GM21447 (cell line): ENCODE results near the gene GABRR2.
"Not testable (repeated sequence)": the region's sequence is repeated elsewhere in the genome, so short reads cannot be mapped to it uniquely, and the experiment has no call there.

Source experiments
- ATAC-seq: cut with Tn5 transposase; IDR thresholded peaks from one replicate; pipeline ENCODE4 v1.9.1; 2021; ENCODE audit not compliant: unreplicated experiment

GABRR2 gene

DNA sequence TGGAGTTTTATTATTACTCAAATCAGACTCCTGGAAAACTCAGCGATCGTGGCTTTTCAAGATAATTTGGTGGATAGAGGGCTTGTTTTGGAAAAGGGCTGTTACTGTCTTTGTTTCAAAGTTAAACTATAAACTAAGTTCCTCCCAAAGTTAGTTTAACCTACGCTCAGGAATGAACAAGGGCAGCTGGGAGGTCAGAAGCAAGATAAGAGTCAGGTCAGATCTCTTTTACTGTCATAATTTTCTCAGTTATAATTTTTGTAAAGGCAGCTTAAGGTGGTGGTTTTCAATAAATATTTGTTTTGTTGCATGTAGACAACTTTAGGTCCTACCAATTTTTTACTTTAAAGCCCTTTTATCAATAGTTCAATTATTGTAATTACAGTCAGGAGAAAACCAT, 9.2 kb upstream of the GABRR2 start:
- no peak for ATAC-seq

DNA sequence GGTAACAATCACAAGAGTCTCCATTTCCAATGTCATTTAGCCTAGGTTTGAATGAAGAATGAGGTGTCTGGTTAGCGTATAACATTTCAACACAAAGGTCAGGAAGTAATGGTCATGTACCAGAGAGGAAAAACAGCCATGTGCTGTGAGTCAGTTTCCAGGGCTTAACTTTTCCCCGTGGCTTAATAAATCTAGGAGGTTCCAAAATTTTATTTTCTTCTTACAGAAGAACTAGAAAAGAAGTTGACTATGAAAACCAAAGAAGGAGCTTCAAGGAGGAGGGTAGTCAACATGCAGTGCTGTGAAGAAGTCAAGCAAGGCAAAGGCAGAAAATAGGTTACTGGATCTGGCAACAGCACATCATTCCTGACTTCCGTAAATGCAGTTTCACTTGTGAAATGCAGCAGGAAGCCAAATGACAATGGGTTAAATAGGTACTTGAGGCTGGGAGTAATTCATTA, 8.4 kb upstream of the GABRR2 start:
- ATAC-seq = no peak

GRCh38 chr6:89321131-89321970, 6.3 kb upstream of the GABRR2 start:
- peak; percentile 62 for ATAC-seq

DNA sequence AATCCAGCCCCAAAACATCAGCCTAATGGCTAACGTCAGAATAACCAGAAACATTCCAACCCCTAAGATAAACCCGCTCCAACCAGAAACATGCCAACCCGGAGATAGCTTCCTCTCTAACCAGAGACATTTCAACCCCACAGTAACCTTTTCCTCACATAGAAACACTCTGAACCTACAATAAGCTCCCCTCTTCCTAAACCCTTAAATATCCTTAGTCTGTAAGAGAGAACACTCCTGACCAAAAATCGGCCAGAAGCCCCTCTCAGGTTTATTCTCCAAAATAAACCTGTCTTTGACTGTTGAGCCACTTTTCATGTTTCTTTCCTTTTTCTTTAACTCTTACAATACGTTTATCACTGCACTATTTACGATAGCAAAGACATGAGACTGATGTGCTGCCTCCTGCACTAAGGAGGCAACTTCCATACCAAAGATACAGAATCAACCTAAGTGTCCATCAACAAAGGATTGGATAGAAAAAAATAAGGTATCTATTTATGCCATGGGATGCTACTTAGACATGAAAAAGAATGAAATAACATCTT, 5.0 kb upstream of the GABRR2 start:
- no peak for ATAC-seq

GRCh38 chr6:89317067-89317466, 2.0 kb upstream of the GABRR2 start:
- ATAC-seq = no peak

DNA sequence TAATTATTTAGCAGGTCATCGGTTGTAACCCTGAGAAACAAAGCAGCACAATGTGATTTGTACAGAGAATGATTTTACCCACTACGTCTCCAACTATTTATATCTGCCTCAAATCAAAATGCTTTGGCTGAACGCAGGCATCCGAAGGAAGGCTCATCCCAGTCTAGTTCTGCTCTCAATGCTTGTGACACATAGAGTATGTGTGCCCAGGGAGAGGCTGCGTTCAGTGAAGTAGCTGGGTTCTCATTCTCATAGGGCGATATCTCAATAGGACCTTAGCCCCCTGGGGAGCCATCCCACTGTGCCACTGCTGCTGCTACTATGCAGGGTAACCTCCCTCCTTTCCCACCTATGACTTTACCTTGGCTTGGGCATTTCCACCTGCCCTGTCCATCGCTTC, 407 bp downstream of the GABRR2 start:
- ATAC-seq = no peak

- ATAC-seq = no peak
Measured at GRCh38 chr6:89313006-89313405, 2.1 kb downstream of the GABRR2 start.

DNA sequence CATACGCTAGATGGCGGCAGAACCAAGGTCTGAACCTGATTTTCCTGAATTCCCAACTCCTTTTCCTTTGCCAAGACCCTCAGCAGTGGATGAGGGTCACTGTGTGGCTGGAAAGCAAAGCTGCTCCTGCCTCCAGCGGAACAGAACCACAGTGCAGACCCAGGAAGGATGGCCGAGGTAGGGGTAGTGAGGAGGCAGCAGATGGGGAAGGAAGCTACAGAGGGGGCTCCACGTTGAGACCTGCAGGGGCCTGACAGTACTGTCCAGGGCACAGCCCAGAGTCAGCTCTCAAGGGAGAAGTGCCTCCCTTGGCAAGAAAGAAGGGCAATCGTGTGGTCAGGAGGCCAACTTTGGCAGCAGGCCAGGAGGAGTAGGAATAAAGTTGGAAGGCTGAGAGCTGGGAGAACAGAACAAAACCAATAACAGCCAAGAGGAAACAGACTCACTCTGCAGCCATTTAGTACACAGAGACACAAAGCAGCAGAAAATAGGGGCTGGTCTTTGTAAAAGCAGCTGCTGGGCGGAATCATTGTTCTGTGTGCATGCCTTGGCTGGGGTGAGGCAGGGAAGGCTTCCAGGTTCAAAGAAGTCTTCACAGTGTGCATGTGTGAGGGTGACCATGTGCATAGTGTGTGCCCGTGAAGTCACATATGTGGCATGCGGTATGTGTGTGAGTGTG, 3.1 kb downstream of the GABRR2 start:
- no peak for ATAC-seq

- ATAC-seq = no peak
Measured at GRCh38 chr6:89311530-89311852, 3.6 kb downstream of the GABRR2 start.

DNA sequence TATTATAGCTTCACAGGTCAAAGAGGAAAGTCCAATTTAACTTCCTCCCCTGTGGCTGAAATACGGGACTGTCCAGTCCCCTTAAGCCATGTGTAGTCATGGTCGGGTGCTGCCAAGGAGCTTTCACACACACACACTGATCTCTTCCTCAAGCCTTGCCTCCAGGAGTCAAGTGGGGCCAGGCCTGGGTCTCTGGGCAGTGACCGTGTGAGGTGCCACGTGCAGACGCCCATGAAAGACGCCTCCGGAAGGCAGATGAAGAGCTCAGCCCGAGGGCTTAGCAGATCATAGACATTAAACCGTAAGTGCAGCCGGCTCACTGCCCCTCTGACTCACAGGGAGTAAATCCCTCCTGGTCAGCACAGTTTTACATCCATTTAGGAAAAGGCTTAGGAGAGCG, 4.2 kb downstream of the GABRR2 start:
- ATAC-seq = no peak

DNA sequence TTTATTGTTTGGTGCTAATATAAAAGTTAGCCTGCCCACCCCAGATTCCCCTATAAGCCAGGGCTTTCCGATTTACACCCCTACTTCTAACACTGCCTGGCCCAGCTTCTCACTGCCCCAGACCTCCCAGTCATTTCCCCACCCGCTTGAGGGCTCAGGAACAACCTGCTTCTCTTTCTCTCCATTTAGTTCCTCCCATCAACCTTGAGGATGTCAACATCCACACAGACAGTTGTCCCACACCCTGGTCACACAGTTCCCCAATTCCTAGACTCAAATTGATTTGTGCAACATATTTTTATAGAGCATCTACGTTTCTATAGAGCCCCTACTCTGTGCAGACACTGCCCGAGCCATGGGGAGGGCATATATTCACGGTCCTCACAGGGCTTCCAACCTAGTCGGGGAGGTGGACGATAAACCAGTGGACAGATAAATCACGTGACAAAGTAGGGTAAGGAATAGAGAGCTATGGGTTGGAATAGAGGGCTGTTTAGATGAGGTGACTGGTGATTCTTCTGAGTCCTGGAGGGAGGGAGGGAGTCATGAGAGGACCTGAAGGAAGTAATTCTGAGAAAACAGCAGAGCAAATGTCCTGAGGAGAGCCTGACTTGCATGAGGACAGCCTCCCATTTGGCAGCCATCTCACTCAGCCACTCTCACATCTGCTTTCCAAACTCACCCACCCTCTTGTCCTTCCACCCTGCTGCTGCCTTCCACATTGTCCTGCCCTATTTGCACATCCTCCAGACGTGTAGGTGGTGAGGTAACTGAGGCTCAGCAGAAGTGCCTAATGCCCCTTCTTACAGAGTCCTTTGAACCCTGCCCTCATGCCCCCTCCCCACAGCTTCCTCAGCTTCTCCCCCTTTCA, 6.3 kb downstream of the GABRR2 start:
- ATAC-seq = no peak

GRCh38 chr6:89304517-89304916, 10.6 kb downstream of the GABRR2 start:
- ATAC-seq = not testable (repeated sequence)

DNA sequence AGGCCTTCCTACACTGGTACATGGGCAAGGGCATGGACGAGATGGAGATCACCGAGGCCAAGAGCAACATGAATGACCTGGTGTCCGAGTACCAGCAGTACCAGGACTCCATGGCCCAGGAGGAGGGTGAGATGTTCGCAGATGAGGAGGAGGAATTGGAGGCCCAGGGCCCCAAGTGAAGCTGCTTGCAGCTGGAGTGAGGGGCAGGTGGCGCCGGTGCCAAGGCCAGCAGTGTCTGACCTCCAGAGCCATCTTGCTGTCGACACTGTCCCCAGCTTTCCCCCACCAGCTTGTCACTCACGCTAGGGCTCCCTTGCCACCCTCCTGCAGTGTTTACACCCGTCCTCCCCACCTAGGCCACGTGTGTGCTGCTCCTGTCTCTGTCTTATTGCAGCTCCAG, 12.2 kb downstream of the GABRR2 start:
- no peak for ATAC-seq

DNA sequence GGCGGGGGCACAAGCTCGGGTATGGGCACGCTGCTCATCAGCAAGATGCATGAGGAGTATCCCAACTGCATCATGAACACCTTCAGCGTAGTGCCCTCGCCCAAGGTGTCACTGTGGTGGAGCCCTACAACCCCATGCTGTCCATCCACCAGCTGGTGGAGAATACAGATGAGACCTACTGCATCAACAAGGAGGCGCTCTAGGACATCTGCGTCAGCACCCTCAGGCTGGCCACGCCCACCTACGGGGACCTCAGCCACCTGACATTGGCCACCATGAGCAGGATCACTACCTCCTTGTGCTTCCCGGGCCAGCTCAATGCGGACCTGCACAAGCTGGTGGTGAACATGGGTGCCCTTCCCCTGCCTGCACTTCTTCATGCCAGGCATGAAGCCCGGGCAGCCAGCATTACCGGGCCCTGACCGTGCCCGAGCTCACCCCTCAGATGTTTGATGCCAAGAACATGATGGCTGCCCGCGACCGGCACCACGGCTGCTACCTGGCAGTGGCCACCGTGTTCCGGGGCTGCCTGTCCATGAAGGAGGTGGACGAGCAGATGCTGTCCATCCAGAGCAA, 12.8 kb downstream of the GABRR2 start:
- ATAC-seq = no peak

- no peak for ATAC-seq
Measured at GRCh38 chr6:89301586-89302194, 13.4 kb downstream of the GABRR2 start.

DNA sequence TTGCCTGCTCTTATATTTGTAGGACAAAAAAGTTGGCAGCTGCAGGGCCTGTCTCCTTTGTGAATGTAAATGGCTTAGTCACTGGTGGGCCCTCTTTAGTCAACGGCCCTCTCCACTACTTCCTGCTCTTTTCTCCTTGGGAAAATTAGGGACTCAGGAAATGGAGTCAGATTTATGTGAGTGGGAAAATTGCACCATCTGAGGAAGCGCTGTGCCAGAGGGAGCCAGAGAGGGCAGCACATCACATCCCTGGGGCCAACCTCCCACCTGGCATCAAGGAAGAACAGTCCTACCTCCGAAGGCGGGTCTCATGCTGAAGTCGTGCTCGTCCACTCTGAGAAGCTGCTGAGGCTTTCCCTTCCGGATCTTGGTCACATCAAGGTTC, 15.6 kb downstream of the GABRR2 start:
- ATAC-seq = no peak

- peak; percentile 41 for ATAC-seq
Measured at GRCh38 chr6:89298680-89299465, 16.2 kb downstream of the GABRR2 start.

GRCh38 chr6:89297695-89298351, 17.3 kb downstream of the GABRR2 start:
- peak; percentile 95 for ATAC-seq

- ATAC-seq = no peak
Measured at GRCh38 chr6:89295981-89296380, 19.1 kb downstream of the GABRR2 start.
